Endodermal cell (in vitro differentiated cells): ENCODE data around the gene EGFL8. TPM values are rescaled to one million over a fixed set of nuclear protein-coding genes. Genes with fewer than 3 reads are reported as not detected.
A peak's percentile ranks its signal among the peaks of the same experiment; 100 is the strongest.

Source experiments
- DNase-seq: peaks from one replicate; pipeline ENCODE4 v3.0.0-alpha.2; 2017
- H3K27ac ChIP-seq: 2 replicates; pipeline ENCODE4 v1.5.1; 2013; ENCODE audit warnings: mild to moderate bottlenecking, low read depth, low read length, moderate library complexity
- H3K27me3 ChIP-seq: 2 replicates; pipeline ENCODE4 v1.6.1; 2013; ENCODE audit warnings: mild to moderate bottlenecking, low read length, moderate library complexity; ENCODE audit not compliant: insufficient read depth, control insufficient read depth, poor library complexity, severe bottlenecking
- H3K36me3 ChIP-seq: 2 replicates; pipeline ENCODE4 v1.7.0; 2013; ENCODE audit warnings: mild to moderate bottlenecking, low read length, moderate library complexity; ENCODE audit not compliant: control insufficient read depth, insufficient read depth
- H3K4me1 ChIP-seq: one replicate; pipeline ENCODE4 v1.7.0; 2013; ENCODE audit warnings: low read length; ENCODE audit not compliant: control insufficient read depth, insufficient read depth
- H3K4me3 ChIP-seq: 2 replicates; pipeline ENCODE4 v1.5.1; 2013; ENCODE audit warnings: mild to moderate bottlenecking, low read length, moderate library complexity
- H3K9ac ChIP-seq: 2 replicates; pipeline ENCODE4 v1.6.1; 2013; ENCODE audit warnings: mild to moderate bottlenecking, low read length, moderate library complexity; ENCODE audit not compliant: poor library complexity, severe bottlenecking; ENCODE audit errors: extremely low read depth
- H3K9me3 ChIP-seq: 2 replicates; pipeline ENCODE4 v1.6.1; 2013; ENCODE audit warnings: mild to moderate bottlenecking, low read length, moderate library complexity; ENCODE audit not compliant: control insufficient read depth
- H3K27ac Mint-ChIP-seq: 2 replicates; pipeline ENCODE4 v1.8.0; 2020; ENCODE audit warnings: mixed read lengths
- H3K27me3 Mint-ChIP-seq: 2 replicates; pipeline ENCODE4 v1.8.0; 2021; ENCODE audit warnings: mild to moderate bottlenecking, mixed read lengths; ENCODE audit not compliant: insufficient read depth
- H3K36me3 Mint-ChIP-seq: 2 replicates; pipeline ENCODE4 v1.8.0; 2020; ENCODE audit warnings: low read depth, mixed read lengths
- H3K4me1 Mint-ChIP-seq: 2 replicates; pipeline ENCODE4 v1.8.0; 2020; ENCODE audit warnings: mixed read lengths
- H3K4me3 Mint-ChIP-seq: 2 replicates; pipeline ENCODE4 v1.8.0; 2020; ENCODE audit warnings: mild to moderate bottlenecking, moderate library complexity, mixed read lengths
- H3K9me3 Mint-ChIP-seq: 2 replicates; pipeline ENCODE4 v1.8.0; 2020; ENCODE audit warnings: mild to moderate bottlenecking, mixed read lengths
- CTCF ChIP-seq: fragments of 200-600 bp; sonication (generic); conservative IDR thresholded peaks from 2 replicates; pipeline ENCODE4 v1.5.0; 2021; ENCODE audit warnings: antibody characterized with exemption, mild to moderate bottlenecking
- WGBS, 2 experiments: methylation state at CpG; one replicate each; pipeline versions ENCODE4 v1.1.5 to v1.1.7; 2013; ENCODE audit warnings: missing lambda C conversion rate in 2 of 2, mixed read lengths in 1 of 2; ENCODE audit not compliant: insufficient coverage in 1 of 2, insufficient read length in 1 of 2; 5-methylcytosine and 5-hydroxymethylcytosine counted together
- total RNA-seq, 2 donors: library from RNA; stranded (reverse); fragmentation: NEBNext Ultra II Directional in 1 of 2; extraction: Animal tissue kit (Norgen Biotek cat#: 25700) in 1 of 2; gene quantifications; 2 replicates in 1 of 2; 3 replicates in 1 of 2; pipeline ENCODE4 v1.2.1, GENCODE V29; 2021

The EGFL8 gene
- total RNA-seq, 2 donors from 2014 or later = 27.9 to 39.6 TPM

GRCh38 chr6:32129297-32130088 is 34.9 kb upstream of the EGFL8 start:
- no peaks in the 10 kb centered on the region for H3K27me3 ChIP-seq
- H3K9ac ChIP-seq = peak overlapping the region; percentile 56
- H3K9me3 ChIP-seq = no peaks in the 10 kb centered on the region
- H3K27ac Mint-ChIP-seq = peak overlapping the region; percentile 99
- 48 to 55% methylated on average over 18 to 22 of the region's 22 CpGs for WGBS, 2 experiments
- peaks cover 21% of the 10 kb centered on the region for H3K4me1 Mint-ChIP-seq
- H3K4me3 ChIP-seq = peak overlapping the region; percentile 85
- H3K36me3 Mint-ChIP-seq = peaks cover 11% of the 10 kb centered on the region
- H3K4me1 ChIP-seq = peaks cover 9% of the 10 kb centered on the region
- H3K9me3 Mint-ChIP-seq = no peaks in the 10 kb centered on the region
- no peak overlapping the region for H3K27ac ChIP-seq
- no peak for TF ChIP-seq CTCF
- peaks cover 8% of the 10 kb centered on the region for H3K27me3 Mint-ChIP-seq
- peaks cover 13% of the 10 kb centered on the region for H3K36me3 ChIP-seq
- DNase-seq = no peak
- H3K4me3 Mint-ChIP-seq = peak overlapping the region; percentile 99

GRCh38 chr6:32131439-32131948 is 32.9 kb upstream of the EGFL8 start:
- DNase-seq = no peak
- Mint-ChIP-seq H3K27ac (no peak overlapping the region), H3K27me3 (peaks cover 20% of the 10 kb centered on the region), H3K9me3 (no peaks in the 10 kb centered on the region), H3K4me3 (no peak overlapping the region), H3K4me1 (peaks cover 21% of the 10 kb centered on the region), H3K36me3 (peaks cover 2% of the 10 kb centered on the region)
- Histone ChIP-seq H3K36me3 (no peaks in the 10 kb centered on the region), H3K9ac (no peak overlapping the region), H3K4me3 (no peak overlapping the region), H3K9me3 (no peaks in the 10 kb centered on the region), H3K4me1 (peaks cover 9% of the 10 kb centered on the region), H3K27me3 (no peaks in the 10 kb centered on the region), H3K27ac (no peak overlapping the region)
- 87 to 91% methylated on average over 3 to 14 of the region's 14 CpGs for WGBS, 2 experiments
- no peak for TF ChIP-seq CTCF

- TF ChIP-seq CTCF = no peak
- no peaks in the 10 kb centered on the region for H3K9me3 Mint-ChIP-seq
- Histone ChIP-seq H3K9ac (no peak overlapping the region), H3K27me3 (no peaks in the 10 kb centered on the region), H3K4me3 (no peak overlapping the region), H3K9me3 (no peaks in the 10 kb centered on the region), H3K27ac (no peak overlapping the region), H3K4me1 (peaks cover 9% of the 10 kb centered on the region), H3K36me3 (no peaks in the 10 kb centered on the region)
- H3K27me3 Mint-ChIP-seq = peaks cover 20% of the 10 kb centered on the region
- H3K4me3 Mint-ChIP-seq = no peak overlapping the region
- no peaks in the 10 kb centered on the region for H3K36me3 Mint-ChIP-seq
- DNase-seq = no peak
- H3K27ac Mint-ChIP-seq = no peak overlapping the region
- H3K4me1 Mint-ChIP-seq = peaks cover 17% of the 10 kb centered on the region
Measured at GRCh38 chr6:32132110-32132509, 32.3 kb upstream of the EGFL8 start.
